GM19438 (cell line): ENCODE results near the gene DDI1.

ENCODE experiments used
- ATAC-seq: cut with Tn5 transposase; IDR thresholded peaks from one replicate; pipeline ENCODE4 v1.9.1; 2021; ENCODE audit warnings: low read depth; ENCODE audit not compliant: unreplicated experiment

DDI1 gene

GRCh38 chr11:104036588-104036987 is at the start of gene DDI1:
Gene DDI1 (plus strand): TSS chr11:104036640. CDS start chr11:104036823, 183 bp downstream.
- ATAC-seq: no peak

- ATAC-seq: no peak
These were observed 48.5 kb upstream of the DDI1 start for GRCh38 chr11:103987629-103988594.

GRCh38 chr11:103988595-103988969 is 47.9 kb upstream of the DDI1 start:
- no peak for ATAC-seq

GRCh38 chr11:103993507-103993906 is 42.9 kb upstream of the DDI1 start:
- ATAC-seq: no peak

- ATAC-seq: no peak
These were observed 42.3 kb upstream of the DDI1 start for GRCh38 chr11:103994094-103994493.

- no peak for ATAC-seq
These were observed 41.9 kb upstream of the DDI1 start for GRCh38 chr11:103994518-103994917.

GRCh38 chr11:103995896-103996295 is 40.5 kb upstream of the DDI1 start:
- ATAC-seq: no peak

- peak; percentile 47 for ATAC-seq
These were observed 39.4 kb upstream of the DDI1 start for GRCh38 chr11:103997082-103997481.

- ATAC-seq: no peak
These were observed 37.5 kb upstream of the DDI1 start for GRCh38 chr11:103998826-103999508.

GRCh38 chr11:104000798-104001197 is 35.6 kb upstream of the DDI1 start:
- no peak for ATAC-seq

GRCh38 chr11:104001561-104002056 is 34.8 kb upstream of the DDI1 start:
- ATAC-seq: no peak

- no peak for ATAC-seq
These were observed 32.9 kb upstream of the DDI1 start for GRCh38 chr11:104003491-104003890.

- no peak for ATAC-seq
These were observed 31.1 kb upstream of the DDI1 start for GRCh38 chr11:104005234-104005855.

- ATAC-seq: no peak
These were observed 26.7 kb upstream of the DDI1 start for GRCh38 chr11:104009744-104010143.

- ATAC-seq: no peak
These were observed 25.4 kb upstream of the DDI1 start for GRCh38 chr11:104011044-104011443.

GRCh38 chr11:104015649-104016415 is 20.6 kb upstream of the DDI1 start:
- ATAC-seq: peak; percentile 87

GRCh38 chr11:104024572-104024971 is 11.9 kb upstream of the DDI1 start:
- ATAC-seq: no peak

- ATAC-seq: no peak
These were observed 7.8 kb upstream of the DDI1 start for GRCh38 chr11:104028476-104029263.

GRCh38 chr11:104033134-104033533 is 3.3 kb upstream of the DDI1 start:
- ATAC-seq: no peak

GRCh38 chr11:104033561-104033960 is 2.9 kb upstream of the DDI1 start:
- ATAC-seq: no peak
